Smooth muscle cell (in vitro differentiated cells): ENCODE results near the gene EYA4. TPM values are rescaled to one million over a fixed set of nuclear protein-coding genes. Genes with fewer than 3 reads are reported as not detected.

Source experiments
- DNase-seq: peaks from one replicate; lab custom pipeline; 2025; ENCODE audit not compliant: unreplicated experiment; lab: John Stamatoyannopoulos, UW
- H2AFZ ChIP-seq: fragments of 200-600 bp; sonication (generic); 2 replicates; pipeline ENCODE4 v1.6.0; 2016; ENCODE audit warnings: antibody characterized with exemption, low read depth, mild to moderate bottlenecking
- H3F3A ChIP-seq: fragments of 200-600 bp; sonication (generic); 2 replicates; pipeline ENCODE4 v1.6.0; 2017; ENCODE audit warnings: antibody characterized with exemption, low read depth
- H3K27ac ChIP-seq: fragments of 200-600 bp; sonication (generic); 2 replicates; pipeline ENCODE4 v1.5.1; 2016; ENCODE audit warnings: low read depth, mild to moderate bottlenecking
- H3K27me3 ChIP-seq: fragments of 200-600 bp; sonication (generic); 2 replicates; pipeline ENCODE4 v1.6.1; 2016; ENCODE audit warnings: low read depth, mild to moderate bottlenecking
- H3K36me3 ChIP-seq: fragments of 200-600 bp; sonication (generic); 2 replicates; pipeline ENCODE4 v1.5.1; 2016; ENCODE audit warnings: low read depth
- H3K4me1 ChIP-seq: fragments of 200-600 bp; sonication (generic); 2 replicates; pipeline ENCODE4 v1.5.1; 2016; ENCODE audit warnings: low read depth
- H3K4me2 ChIP-seq: fragments of 200-600 bp; sonication (generic); 2 replicates; pipeline ENCODE4 v1.6.0; 2016; ENCODE audit warnings: mild to moderate bottlenecking
- H3K4me3 ChIP-seq: fragments of 200-600 bp; sonication (generic); 2 replicates; pipeline ENCODE4 v1.5.1; 2016; ENCODE audit warnings: mild to moderate bottlenecking
- H3K79me2 ChIP-seq: fragments of 200-600 bp; sonication (generic); 2 replicates; pipeline ENCODE4 v1.6.0; 2016; ENCODE audit warnings: low read depth, mild to moderate bottlenecking
- H3K9ac ChIP-seq: fragments of 200-600 bp; sonication (generic); 2 replicates; pipeline ENCODE4 v1.6.0; 2016; ENCODE audit warnings: low read depth
- H3K9me3 ChIP-seq: fragments of 200-600 bp; sonication (generic); replicated peaks from 2 replicates; pipeline ENCODE4 v1.5.1; 2016; ENCODE audit warnings: low read depth
- H4K20me1 ChIP-seq: fragments of 200-600 bp; sonication (generic); 2 replicates; pipeline ENCODE4 v1.6.0; 2016; ENCODE audit warnings: low read depth
- CTCF ChIP-seq: fragments of 200-600 bp; sonication (generic); IDR thresholded peaks from 2 replicates; pipeline ENCODE4 v1.5.1; 2017; ENCODE audit warnings: borderline replicate concordance, mild to moderate bottlenecking, antibody characterized with exemption; ENCODE audit not compliant: insufficient read depth, poor library complexity, severe bottlenecking
- WGBS: methylation state at CpG from one replicate; pipeline ENCODE4 v1.1.7; 2016; ENCODE audit warnings: low lambda C conversion rate; 5-methylcytosine and 5-hydroxymethylcytosine counted together
- polyA plus RNA-seq: library from polyadenylated mRNA; unstranded; fragments of >200 nt; fragmentation: Nextera tagmentation; extraction: Ambion mirVana; gene quantifications from 2 replicates; pipeline ENCODE4 v1.2.1, GENCODE V29; 2016
- total RNA-seq: library from RNA; depleted of rRNA; stranded (reverse); fragments of >200 nt; gene quantifications from 2 replicates; pipeline ENCODE4 v1.2.3, GENCODE V29; 2014

EYA4 gene
- total and polyA plus RNA-seq, 2 experiments from 2014 or later, result 1.3 TPM; not detected in 1

GRCh38 chr6:133301835-133302234 lies 60.7 kb downstream of the EYA4 start:
- Histone ChIP-seq H3K9ac (no peak overlapping the region), H4K20me1 (no peaks in the 10 kb centered on the region), H3K4me3 (no peak overlapping the region), H3K27me3 (peaks cover 7% of the 10 kb centered on the region), H3K9me3 (no peaks in the 10 kb centered on the region), H2AFZ (no peak overlapping the region), H3K27ac (no peak overlapping the region), H3K4me1 (no peaks in the 10 kb centered on the region), H3K79me2 (no peaks in the 10 kb centered on the region), H3K36me3 (no peaks in the 10 kb centered on the region), H3K4me2 (no peak overlapping the region), H3F3A (no peaks in the 10 kb centered on the region)
- TF ChIP-seq CTCF, result no peak
- 77% methylated on average over 5 of the region's 5 CpGs for WGBS
- no peak for DNase-seq

- H3K9me3 ChIP-seq, result no peaks in the 10 kb centered on the region
- H3K4me1 ChIP-seq, result no peaks in the 10 kb centered on the region
- H3K4me2 ChIP-seq, result no peak overlapping the region
- no peaks in the 10 kb centered on the region for H4K20me1 ChIP-seq
- peaks cover 4% of the 10 kb centered on the region for H3K27me3 ChIP-seq
- no peaks in the 10 kb centered on the region for H3F3A ChIP-seq
- no peak overlapping the region for H3K27ac ChIP-seq
- H3K36me3 ChIP-seq, result no peaks in the 10 kb centered on the region
- no peak overlapping the region for H3K9ac ChIP-seq
- no peak for TF ChIP-seq CTCF
- 94% methylated on average over 5 of the region's 5 CpGs for WGBS
- H3K79me2 ChIP-seq, result no peaks in the 10 kb centered on the region
- DNase-seq, result no peak
- no peak overlapping the region for H2AFZ ChIP-seq
- H3K4me3 ChIP-seq, result no peak overlapping the region
These were observed 65.8 kb downstream of the EYA4 start for GRCh38 chr6:133306931-133307330.

DNA sequence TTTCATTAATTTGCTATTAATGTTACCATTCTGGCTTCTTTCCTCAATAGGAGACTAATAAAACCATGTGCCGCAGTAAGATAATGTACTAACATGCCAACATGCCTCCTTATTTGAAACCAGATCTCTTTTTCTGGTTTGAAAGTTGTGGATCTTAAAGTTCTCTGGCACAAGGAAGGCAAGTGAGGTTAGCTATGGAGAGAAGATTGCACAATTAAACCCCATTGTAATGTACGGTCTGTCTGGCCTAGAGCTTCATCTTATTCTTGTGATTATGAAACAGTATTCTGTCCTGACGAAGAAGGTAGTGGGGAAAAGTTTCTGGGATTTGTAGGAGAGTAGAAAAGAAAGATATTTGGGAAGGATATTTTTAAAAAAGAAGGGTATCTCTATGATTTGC lies 68.4 kb downstream of the EYA4 start:
- TF ChIP-seq CTCF, result no peak
- Histone ChIP-seq H3K36me3 (no peaks in the 10 kb centered on the region), H3F3A (no peaks in the 10 kb centered on the region), H3K27me3 (peaks cover 13% of the 10 kb centered on the region), H3K4me1 (no peaks in the 10 kb centered on the region), H2AFZ (no peak overlapping the region), H3K9ac (no peak overlapping the region), H3K27ac (no peak overlapping the region), H3K4me2 (no peak overlapping the region), H3K9me3 (no peaks in the 10 kb centered on the region), H3K79me2 (no peaks in the 10 kb centered on the region), H4K20me1 (no peaks in the 10 kb centered on the region), H3K4me3 (no peak overlapping the region)
- 92% methylated on average over 3 of the region's 3 CpGs for WGBS
- no peak for DNase-seq

- Histone ChIP-seq H3K9me3 (no peaks in the 10 kb centered on the region), H3F3A (no peaks in the 10 kb centered on the region), H3K79me2 (no peaks in the 10 kb centered on the region), H3K4me2 (no peak overlapping the region), H2AFZ (no peak overlapping the region), H3K27ac (no peak overlapping the region), H3K27me3 (peaks cover 9% of the 10 kb centered on the region), H3K36me3 (no peaks in the 10 kb centered on the region), H4K20me1 (no peaks in the 10 kb centered on the region), H3K4me1 (no peaks in the 10 kb centered on the region), H3K9ac (no peak overlapping the region), H3K4me3 (no peak overlapping the region)
- 61% methylated on average over 3 of the region's 3 CpGs for WGBS
- DNase-seq, result no peak
- TF ChIP-seq CTCF, result no peak
These were observed 70.8 kb downstream of the EYA4 start for GRCh38 chr6:133312006-133312405.
